ENCODE results near the gene POP4.

DNA sequence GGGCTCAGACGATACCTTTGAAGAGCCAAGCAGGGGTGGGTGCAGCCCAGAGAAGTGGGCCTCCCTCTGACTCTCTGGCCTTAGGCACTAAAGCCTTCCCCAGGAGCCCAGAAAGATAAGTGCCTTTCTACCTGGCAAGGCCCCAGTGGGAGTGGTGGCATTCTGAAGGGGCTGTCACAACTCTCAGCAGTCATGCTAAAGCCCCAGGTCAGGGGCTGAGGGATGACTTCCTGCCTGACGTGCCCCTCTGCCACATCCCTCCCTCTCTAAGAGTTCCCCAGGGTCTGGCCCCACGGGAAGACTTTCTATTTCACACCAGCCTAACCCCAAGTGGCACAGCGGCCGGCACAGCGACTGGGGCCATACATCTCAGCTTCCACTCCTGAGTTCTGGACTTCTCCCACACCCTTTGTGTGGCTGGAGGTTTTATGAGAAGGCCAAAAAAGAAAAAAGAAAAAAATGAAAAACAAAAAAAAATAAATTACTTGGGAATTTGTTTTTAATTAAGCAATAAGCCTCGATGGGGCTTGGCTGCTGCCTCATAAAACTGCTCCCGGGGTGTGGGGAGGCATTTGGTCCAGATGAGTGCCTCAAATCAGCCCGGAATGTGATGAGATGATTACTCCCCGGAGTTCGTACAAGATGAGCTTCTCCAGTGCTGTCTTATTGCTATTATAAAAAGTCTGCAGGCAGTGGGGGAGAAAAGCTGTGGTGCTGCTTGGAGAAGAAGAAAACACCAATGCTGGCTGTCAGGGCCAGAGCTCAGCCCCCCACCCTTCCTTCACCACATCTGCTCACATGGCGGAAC lies 30.7 kb downstream of the POP4 start:
- TF ChIP-seq, protein P1, sequence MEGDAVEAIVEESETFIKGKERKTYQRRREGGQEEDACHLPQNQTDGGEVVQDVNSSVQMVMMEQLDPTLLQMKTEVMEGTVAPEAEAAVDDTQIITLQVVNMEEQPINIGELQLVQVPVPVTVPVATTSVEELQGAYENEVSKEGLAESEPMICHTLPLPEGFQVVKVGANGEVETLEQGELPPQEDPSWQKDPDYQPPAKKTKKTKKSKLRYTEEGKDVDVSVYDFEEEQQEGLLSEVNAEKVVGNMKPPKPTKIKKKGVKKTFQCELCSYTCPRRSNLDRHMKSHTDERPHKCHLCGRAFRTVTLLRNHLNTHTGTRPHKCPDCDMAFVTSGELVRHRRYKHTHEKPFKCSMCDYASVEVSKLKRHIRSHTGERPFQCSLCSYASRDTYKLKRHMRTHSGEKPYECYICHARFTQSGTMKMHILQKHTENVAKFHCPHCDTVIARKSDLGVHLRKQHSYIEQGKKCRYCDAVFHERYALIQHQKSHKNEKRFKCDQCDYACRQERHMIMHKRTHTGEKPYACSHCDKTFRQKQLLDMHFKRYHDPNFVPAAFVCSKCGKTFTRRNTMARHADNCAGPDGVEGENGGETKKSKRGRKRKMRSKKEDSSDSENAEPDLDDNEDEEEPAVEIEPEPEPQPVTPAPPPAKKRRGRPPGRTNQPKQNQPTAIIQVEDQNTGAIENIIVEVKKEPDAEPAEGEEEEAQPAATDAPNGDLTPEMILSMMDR (IDR thresholded peaks at IDR 0.05) = no peak
- no peak for TF ChIP-seq POLR2AphosphoS5 (IDR thresholded peaks at IDR 0.05; ENCODE audit: low read depth, low read length)
- TF ChIP-seq, protein P2, sequence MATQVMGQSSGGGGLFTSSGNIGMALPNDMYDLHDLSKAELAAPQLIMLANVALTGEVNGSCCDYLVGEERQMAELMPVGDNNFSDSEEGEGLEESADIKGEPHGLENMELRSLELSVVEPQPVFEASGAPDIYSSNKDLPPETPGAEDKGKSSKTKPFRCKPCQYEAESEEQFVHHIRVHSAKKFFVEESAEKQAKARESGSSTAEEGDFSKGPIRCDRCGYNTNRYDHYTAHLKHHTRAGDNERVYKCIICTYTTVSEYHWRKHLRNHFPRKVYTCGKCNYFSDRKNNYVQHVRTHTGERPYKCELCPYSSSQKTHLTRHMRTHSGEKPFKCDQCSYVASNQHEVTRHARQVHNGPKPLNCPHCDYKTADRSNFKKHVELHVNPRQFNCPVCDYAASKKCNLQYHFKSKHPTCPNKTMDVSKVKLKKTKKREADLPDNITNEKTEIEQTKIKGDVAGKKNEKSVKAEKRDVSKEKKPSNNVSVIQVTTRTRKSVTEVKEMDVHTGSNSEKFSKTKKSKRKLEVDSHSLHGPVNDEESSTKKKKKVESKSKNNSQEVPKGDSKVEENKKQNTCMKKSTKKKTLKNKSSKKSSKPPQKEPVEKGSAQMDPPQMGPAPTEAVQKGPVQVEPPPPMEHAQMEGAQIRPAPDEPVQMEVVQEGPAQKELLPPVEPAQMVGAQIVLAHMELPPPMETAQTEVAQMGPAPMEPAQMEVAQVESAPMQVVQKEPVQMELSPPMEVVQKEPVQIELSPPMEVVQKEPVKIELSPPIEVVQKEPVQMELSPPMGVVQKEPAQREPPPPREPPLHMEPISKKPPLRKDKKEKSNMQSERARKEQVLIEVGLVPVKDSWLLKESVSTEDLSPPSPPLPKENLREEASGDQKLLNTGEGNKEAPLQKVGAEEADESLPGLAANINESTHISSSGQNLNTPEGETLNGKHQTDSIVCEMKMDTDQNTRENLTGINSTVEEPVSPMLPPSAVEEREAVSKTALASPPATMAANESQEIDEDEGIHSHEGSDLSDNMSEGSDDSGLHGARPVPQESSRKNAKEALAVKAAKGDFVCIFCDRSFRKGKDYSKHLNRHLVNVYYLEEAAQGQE (IDR thresholded peaks at IDR 0.05; ENCODE audit: insufficient read depth in 1 of 2, low read depth in 2 of 2, low read length in 1 of 2) = no peak

All from Panc1 (cell line).